A673 (cell line): ENCODE results near the gene KRT4. TPM values are rescaled to one million over a fixed set of nuclear protein-coding genes. Genes with fewer than 3 reads are reported as not detected.

Experiments
- BruUV-seq: library from RNA; stranded (reverse); fragments of 400-500 nt; replicated peaks from 2 replicates; lab custom pipeline; 2021; lab: Mats Ljungman, UMichigan
- CTCF ChIA-PET: fragments of 300-600 bp; sonication (Branson Sonifier 250); formaldehyde crosslinking; loops from one replicate; lab custom pipeline; 2022; ENCODE audit warnings: antibody characterized with exemption; lab: Charles Lee
- POLR2A ChIA-PET: fragments of 300-600 bp; sonication (Branson Sonifier 250); formaldehyde crosslinking; loops from one replicate; lab custom pipeline; 2022; ENCODE audit warnings: antibody characterized with exemption; ENCODE audit not compliant: low non-redundant PET; lab: Charles Lee
- DNase-seq: peaks from one replicate; pipeline ENCODE4 v3.0.0-alpha.2; 2015; ENCODE audit warnings: low spot score
- H3K27ac ChIP-seq: fragments of 200-600 bp; sonication (generic); 2 replicates; pipeline ENCODE4 v1.5.1; 2016; ENCODE audit warnings: mixed run types, low read depth, mild to moderate bottlenecking, mixed read lengths, antibody characterized with exemption, low read length; ENCODE audit not compliant: poor library complexity, severe bottlenecking
- H3K27me3 ChIP-seq: fragments of 200-600 bp; sonication (generic); replicated peaks from 2 replicates; pipeline ENCODE4 v1.6.1; 2017; ENCODE audit warnings: mixed run types, low read depth, mild to moderate bottlenecking, mixed read lengths, antibody characterized with exemption, low read length; ENCODE audit not compliant: insufficient read depth, poor library complexity
- H3K36me3 ChIP-seq: fragments of 200-600 bp; sonication (generic); 2 replicates; pipeline ENCODE4 v1.6.1; 2016; ENCODE audit warnings: mixed run types, mild to moderate bottlenecking, mixed read lengths, antibody characterized with exemption, low read length; ENCODE audit not compliant: insufficient read depth, poor library complexity, severe bottlenecking
- H3K4me1 ChIP-seq: fragments of 200-600 bp; sonication (generic); 2 replicates; pipeline ENCODE4 v1.6.1; 2017; ENCODE audit warnings: mixed run types, mild to moderate bottlenecking, mixed read lengths, antibody characterized with exemption, low read length; ENCODE audit not compliant: insufficient read depth, poor library complexity, severe bottlenecking
- H3K4me3 ChIP-seq: fragments of 200-600 bp; sonication (generic); 2 replicates; pipeline ENCODE4 v1.5.1; 2016; ENCODE audit warnings: low read depth, mixed run types, mild to moderate bottlenecking, mixed read lengths, low read length; ENCODE audit not compliant: poor library complexity, severe bottlenecking
- H3K9me3 ChIP-seq: fragments of 200-600 bp; sonication (generic); 2 replicates; pipeline ENCODE4 v1.6.1; 2016; ENCODE audit warnings: mixed run types, low read depth, mild to moderate bottlenecking, mixed read lengths, antibody characterized with exemption, low read length; ENCODE audit not compliant: poor library complexity, severe bottlenecking
- EZH2 ChIP-seq: fragments of 200-600 bp; sonication (generic); IDR thresholded peaks from 2 replicates; pipeline ENCODE4 v1.6.1; 2017; ENCODE audit warnings: borderline replicate concordance, low read depth, mild to moderate bottlenecking, mixed read lengths, antibody characterized with exemption, low read length; ENCODE audit not compliant: poor library complexity, severe bottlenecking
- intact Hi-C: fragments of 100-400 bp; cut with micrococcal nuclease; formaldehyde crosslinking; loops from one replicate; pipeline ENCODE4 v1.10.0; 2022; ENCODE audit not compliant: unreplicated experiment
- total RNA-seq: library from RNA; stranded (reverse); gene quantifications from 2 replicates; pipeline ENCODE4 v1.2.3, GENCODE V29; 2021
- TF ChIP-seq, protein P1 (sequence below): fragments of 300-800, 200-600 bp; sonication (generic); conservative IDR thresholded peaks from 2 replicates; pipeline ENCODE4 v1.5.1; 2017; ENCODE audit warnings: low read depth, mild to moderate bottlenecking, antibody characterized with exemption, low read length, moderate library complexity, mixed read lengths

The KRT4 gene
- total RNA-seq, 1 experiment from 2014 or later, result not detected

DNA sequence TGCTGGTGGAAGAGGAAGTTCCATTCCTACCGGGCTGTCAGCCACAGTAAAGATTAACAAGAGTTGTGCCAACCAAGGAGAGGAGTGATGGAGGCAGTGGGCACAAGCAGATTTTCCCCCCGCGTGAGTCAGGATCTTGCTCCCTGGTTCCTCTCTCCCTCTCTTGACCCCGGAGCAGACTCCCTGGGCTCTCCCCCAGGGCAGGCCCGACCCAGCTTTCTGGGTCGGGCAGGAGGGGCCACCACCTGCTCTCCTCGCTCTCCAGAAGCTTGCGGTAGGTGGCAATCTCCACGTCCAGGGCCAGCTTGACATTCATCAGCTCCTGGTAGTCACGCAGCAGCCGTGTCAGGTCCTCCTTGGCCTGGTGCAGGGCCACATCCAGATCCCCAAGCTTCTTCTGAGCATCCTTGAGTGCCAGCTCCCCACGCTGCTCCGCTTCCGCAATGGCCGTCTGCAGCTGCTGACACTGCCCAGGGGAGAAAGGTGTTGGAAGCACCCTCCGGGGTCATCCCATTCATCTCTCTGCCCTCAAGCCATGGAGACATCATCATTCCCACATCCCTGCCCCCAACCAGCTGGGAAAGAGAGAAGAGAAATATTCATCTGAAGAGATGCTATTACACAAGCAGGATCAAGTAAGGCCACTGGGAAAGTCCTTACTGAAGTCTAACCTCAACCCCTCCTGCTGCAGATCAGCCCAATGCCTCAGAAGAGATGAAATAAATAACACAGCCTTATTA, 9.0 kb upstream of the KRT4 start:
- H3K27ac ChIP-seq, result no peak overlapping the region
- H3K4me1 ChIP-seq, result no peaks in the 10 kb centered on the region
- no peaks in the 10 kb centered on the region for H3K9me3 ChIP-seq
- H3K27me3 ChIP-seq, result no peaks in the 10 kb centered on the region
- TF ChIP-seq, protein P1, sequence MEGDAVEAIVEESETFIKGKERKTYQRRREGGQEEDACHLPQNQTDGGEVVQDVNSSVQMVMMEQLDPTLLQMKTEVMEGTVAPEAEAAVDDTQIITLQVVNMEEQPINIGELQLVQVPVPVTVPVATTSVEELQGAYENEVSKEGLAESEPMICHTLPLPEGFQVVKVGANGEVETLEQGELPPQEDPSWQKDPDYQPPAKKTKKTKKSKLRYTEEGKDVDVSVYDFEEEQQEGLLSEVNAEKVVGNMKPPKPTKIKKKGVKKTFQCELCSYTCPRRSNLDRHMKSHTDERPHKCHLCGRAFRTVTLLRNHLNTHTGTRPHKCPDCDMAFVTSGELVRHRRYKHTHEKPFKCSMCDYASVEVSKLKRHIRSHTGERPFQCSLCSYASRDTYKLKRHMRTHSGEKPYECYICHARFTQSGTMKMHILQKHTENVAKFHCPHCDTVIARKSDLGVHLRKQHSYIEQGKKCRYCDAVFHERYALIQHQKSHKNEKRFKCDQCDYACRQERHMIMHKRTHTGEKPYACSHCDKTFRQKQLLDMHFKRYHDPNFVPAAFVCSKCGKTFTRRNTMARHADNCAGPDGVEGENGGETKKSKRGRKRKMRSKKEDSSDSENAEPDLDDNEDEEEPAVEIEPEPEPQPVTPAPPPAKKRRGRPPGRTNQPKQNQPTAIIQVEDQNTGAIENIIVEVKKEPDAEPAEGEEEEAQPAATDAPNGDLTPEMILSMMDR, result no peak
- no peak for TF ChIP-seq EZH2
- ChIA-PET CTCF (no interaction called here), POLR2A (no interaction called here)
- no peaks in the 10 kb centered on the region for H3K36me3 ChIP-seq
- BruUV-seq, result no TSS peak
- no peak overlapping the region for H3K4me3 ChIP-seq
- intact Hi-C loops, result no loop called here
- DNase-seq, result no peak

DNA sequence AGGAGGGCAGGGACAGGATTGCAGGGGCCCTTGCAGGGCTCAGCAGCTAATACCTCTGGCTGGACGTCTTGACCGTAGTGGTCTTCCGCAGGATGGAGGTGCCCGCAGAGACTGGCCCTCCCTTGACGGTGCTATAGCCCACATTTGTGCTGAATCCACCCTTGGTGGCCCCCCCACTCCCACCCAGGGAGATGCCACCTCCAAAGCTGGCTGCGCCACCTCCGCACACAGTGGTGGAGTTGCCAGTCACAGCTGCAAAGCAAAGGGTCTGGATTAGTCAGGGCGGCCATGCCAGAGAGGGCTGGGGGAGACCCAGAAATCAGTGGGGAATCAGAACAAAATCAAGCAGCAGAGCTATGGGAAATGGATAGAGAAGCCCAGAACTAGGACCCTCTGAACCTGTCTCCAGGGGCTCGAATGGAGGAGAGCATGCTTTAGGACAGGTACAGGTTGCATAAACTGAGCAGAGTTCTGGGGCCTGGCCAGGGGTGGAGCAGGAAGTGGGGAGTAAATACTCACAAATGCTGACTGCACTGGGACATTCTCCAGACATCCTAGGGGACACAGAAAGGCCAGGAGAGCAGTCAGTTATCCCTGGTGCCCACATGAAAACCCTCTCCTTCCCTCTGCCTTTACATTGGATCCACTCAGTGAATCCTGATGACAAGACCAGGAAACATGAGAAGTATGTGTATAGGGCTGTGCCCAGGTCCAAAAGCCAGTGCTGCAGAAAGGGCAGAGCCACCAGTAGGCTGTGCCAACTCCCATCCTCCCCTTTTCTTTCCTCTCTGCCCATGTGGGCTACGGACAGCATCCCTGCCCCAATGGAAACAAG, 8.1 kb upstream of the KRT4 start:
- TF ChIP-seq, protein P1, result no peak
- TF ChIP-seq EZH2, result no peak
- intact Hi-C loops, result no loop called here
- Histone ChIP-seq H3K27me3 (no peaks in the 10 kb centered on the region), H3K4me3 (no peak overlapping the region), H3K9me3 (no peaks in the 10 kb centered on the region), H3K4me1 (no peaks in the 10 kb centered on the region), H3K36me3 (no peaks in the 10 kb centered on the region), H3K27ac (no peak overlapping the region)
- POLR2A ChIA-PET, result no interaction called here
- BruUV-seq, result no TSS peak
- CTCF ChIA-PET, result no interaction called here
- no peak for DNase-seq

DNA sequence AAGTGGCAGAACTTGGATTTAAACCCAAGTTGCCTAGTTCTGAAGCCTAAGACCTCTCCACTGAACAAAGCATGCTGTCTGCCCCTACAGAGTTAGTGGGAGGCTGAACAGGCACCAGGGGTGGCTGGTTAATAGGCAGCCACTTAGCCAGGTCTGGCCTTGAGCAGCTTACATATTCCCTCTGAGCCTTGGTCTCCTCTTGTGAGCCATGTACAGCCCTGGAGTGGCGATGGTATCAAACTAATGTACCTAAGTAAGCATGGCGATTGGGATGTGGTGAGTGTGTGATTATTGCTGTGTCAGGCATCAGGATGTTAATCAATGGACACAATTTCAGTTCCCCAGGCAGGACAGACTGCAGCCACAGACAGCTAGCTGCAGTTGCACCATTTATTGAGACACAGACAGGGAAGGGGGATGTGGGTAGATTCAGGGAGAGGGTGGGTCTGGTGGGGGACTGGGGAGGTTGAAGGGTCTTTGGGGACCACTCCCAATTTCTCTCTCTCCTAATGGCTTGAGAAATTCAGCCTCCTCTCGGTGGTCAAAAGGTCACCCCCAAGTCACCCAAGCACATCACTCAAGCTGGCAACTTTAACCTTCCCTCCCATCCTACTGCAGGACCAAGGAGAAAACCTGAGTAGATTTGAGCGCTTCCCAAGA, 7.3 kb upstream of the KRT4 start:
- Histone ChIP-seq H3K27ac (no peak overlapping the region), H3K27me3 (no peaks in the 10 kb centered on the region), H3K9me3 (no peaks in the 10 kb centered on the region), H3K4me3 (no peak overlapping the region), H3K4me1 (no peaks in the 10 kb centered on the region), H3K36me3 (no peaks in the 10 kb centered on the region)
- CTCF ChIA-PET, result no interaction called here
- no peak for DNase-seq
- no TSS peak for BruUV-seq
- TF ChIP-seq EZH2, result no peak
- TF ChIP-seq, protein P1, result no peak
- intact Hi-C loops, result no loop called here
- POLR2A ChIA-PET, result no interaction called here
